Suprapubic skin (tissue), 4 donors: Measurements from ENCODE around the gene GON4L.
"Not testable (repeated sequence)": the region's sequence is repeated elsewhere in the genome, so short reads cannot be mapped to it uniquely, and the experiment has no call there.

Experiments
- POLR2A ChIP-seq, 2 donors: fragments of 450-650 bp; IDR thresholded peaks; one replicate each; pipeline ENCODE4 v1.6.1; 2017; ENCODE audit warnings: antibody characterized with exemption in 2 of 2, mild to moderate bottlenecking in 2 of 2, moderate library complexity in 2 of 2
- POLR2AphosphoS5 ChIP-seq, 3 donors: sonication (generic); formaldehyde crosslinking; IDR thresholded peaks; one replicate each; pipeline ENCODE4 v1.6.1; 2017; ENCODE audit warnings: antibody characterized with exemption in 3 of 3
- TF ChIP-seq, protein P1 (sequence below), 2 donors: fragments of 200-600 bp in 1 of 2; fragments of 450-650 bp in 1 of 2; sonication (generic) in 1 of 2; IDR thresholded peaks; one replicate each; pipeline ENCODE4 v1.5.1; 2016 to 2019; ENCODE audit warnings: antibody characterized with exemption in 2 of 2, mild to moderate bottlenecking in 1 of 2, moderate library complexity in 1 of 2

DNA sequence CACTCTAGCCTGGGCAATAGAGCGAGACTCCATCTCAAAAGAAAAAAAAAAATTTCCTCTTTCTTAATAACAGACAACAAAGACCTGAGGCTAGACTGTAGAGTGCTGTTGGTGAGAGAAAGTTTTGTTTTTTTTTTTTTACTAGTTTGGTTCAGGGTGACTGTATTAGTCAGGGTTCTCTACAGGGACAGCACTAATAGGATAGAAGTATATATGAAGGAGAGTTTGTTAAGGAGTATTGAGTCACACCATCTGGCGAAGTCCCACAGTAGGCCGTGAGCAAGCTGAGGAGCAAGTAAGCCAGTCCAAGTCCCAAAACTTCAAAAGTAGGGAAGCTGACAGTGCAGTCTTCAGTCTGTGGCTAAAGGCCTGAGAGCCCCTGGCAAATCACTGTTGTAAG is 145.6 kb downstream of the GON4L start:
- TF ChIP-seq POLR2A, POLR2AphosphoS5 (IDR thresholded peaks at IDR 0.05): not testable (repeated sequence)
- TF ChIP-seq, protein P1, sequence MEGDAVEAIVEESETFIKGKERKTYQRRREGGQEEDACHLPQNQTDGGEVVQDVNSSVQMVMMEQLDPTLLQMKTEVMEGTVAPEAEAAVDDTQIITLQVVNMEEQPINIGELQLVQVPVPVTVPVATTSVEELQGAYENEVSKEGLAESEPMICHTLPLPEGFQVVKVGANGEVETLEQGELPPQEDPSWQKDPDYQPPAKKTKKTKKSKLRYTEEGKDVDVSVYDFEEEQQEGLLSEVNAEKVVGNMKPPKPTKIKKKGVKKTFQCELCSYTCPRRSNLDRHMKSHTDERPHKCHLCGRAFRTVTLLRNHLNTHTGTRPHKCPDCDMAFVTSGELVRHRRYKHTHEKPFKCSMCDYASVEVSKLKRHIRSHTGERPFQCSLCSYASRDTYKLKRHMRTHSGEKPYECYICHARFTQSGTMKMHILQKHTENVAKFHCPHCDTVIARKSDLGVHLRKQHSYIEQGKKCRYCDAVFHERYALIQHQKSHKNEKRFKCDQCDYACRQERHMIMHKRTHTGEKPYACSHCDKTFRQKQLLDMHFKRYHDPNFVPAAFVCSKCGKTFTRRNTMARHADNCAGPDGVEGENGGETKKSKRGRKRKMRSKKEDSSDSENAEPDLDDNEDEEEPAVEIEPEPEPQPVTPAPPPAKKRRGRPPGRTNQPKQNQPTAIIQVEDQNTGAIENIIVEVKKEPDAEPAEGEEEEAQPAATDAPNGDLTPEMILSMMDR (IDR thresholded peaks at IDR 0.05) = not testable (repeated sequence)
